Activated gamma-delta T cell (primary cell): Measurements from ENCODE around the gene KREMEN1.

Experiments used
- DNase-seq: peaks from one replicate; lab custom pipeline; 2025; lab: John Stamatoyannopoulos, UW

Gene KREMEN1

DNA sequence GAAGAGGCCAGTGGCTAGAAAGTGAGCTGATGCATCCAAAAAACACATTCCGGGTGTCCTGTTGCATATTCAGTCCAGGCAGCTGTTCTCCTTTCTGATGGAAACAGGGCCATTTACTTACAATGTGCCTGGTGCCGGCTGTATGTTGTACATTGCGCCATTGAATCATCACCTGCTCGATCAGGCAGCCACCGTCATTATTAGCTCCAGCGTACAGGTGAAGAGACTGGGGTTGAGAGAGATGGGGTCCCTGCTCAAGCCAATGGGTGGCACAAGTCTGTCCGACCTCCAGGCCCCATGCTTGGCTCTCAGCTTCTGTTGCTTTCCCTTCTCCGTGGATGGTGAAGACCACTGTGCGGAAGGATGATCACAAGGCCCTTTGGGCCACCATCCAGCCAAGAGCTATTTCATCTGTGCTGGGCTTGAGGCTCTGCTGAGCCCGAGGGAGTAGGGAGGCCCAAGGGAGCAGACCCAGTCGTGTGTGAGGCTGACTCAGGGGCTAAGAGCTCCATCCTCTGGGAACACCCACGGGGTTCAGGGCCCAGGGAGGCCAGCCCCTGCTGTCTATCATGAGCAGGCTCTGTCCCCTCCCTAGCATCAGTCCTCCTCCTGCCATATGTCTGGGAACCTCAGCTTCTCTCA is 112.1 kb downstream of the KREMEN1 start:
- DNase-seq: no peak

DNA sequence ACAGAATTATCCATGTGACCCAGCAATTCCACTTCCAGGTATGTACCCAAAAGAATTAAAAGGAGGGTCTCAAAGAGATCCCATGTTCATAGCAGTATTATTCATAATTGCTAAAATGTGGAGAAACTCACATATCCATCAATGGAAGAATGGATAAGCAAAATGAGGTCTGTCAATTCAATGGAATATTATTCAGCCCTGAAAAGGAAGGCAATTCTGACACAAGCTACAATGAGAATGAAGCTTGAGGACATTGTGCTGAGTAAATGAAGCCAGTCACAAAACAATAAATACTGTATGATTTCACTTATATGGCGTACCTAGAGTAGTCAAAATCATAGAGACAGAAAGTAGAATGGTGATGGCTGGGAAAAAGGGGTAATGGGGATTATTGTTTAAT is 113.5 kb downstream of the KREMEN1 start:
- no peak for DNase-seq

DNA sequence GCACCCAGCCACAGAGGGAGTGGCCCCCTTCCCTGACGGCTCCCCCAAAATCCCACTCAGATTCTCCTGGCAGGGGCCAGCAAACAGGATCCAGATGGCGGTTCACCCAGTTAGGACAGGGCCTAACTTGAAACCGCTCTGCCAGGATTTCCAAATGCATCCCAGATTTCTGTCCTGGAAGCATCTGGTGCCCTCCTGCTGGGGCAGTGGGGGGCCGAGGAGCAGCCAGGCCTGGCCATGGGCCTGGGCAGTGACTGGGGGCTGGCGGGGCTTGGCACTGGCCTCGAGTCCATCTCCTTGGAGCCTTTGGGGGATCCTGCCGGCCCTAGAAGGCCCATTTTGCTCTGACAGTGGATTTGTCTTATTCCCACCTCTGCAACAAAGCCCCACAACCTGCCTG is 115.0 kb downstream of the KREMEN1 start:
- DNase-seq: no peak

DNA sequence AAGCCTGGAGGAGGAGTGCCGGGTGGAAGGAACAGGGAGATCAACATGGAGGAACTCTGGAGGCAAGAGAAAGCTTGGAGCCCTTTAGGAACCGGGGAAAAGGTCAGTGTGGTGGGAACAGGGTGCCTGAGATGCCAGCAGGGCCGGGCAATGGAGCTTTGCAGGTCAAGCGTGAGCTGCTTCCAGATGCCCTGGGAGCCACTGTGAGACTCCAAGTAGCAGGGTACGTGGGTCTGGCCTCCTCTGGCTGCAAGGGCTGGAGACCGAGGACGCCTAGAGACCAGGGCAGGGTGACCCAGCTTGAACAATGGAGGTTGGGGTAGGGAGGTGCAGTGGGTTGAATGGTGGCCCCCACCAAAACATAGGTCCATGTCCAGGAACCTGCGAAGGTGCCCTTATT is 117.2 kb downstream of the KREMEN1 start:
- DNase-seq: no peak

DNA sequence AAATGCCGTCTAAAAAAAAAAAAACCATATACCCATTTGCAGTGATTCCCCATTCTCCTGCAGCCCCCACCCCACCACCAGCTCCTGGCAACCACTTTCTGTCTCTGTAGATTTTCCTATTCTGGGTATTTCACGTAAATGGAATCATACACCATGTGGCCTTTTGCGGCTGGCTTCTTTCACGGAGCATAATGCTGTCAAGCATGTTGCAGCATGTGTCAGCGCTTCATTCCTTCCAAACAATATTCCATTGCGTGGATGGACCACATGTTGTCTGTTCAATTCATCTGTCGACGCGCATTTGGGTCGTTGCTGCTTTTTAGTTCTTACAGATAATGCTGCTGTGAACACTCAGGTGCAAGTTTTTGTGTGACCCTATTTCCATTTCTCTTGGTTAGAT is 118.1 kb downstream of the KREMEN1 start:
- DNase-seq: no peak

DNA sequence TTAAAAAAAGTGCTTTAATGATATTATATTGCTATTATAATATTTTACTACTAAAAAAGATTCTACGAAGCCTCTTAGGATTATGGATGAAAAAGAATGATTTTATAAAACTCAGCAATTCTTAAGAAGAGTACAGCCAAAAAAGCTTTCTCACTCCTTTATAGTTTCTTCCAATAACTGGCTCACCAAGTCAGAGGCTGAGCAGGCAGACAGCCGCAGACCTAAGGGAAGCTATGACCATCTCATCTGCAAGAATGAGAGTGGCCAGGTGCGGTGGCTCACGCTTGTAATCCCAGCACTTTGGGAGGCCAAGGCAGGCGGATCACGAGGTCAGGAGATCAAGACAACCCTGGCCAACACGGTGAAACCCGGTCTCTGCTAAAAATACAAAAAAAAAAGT is 120.2 kb downstream of the KREMEN1 start:
- DNase-seq: no peak

DNA sequence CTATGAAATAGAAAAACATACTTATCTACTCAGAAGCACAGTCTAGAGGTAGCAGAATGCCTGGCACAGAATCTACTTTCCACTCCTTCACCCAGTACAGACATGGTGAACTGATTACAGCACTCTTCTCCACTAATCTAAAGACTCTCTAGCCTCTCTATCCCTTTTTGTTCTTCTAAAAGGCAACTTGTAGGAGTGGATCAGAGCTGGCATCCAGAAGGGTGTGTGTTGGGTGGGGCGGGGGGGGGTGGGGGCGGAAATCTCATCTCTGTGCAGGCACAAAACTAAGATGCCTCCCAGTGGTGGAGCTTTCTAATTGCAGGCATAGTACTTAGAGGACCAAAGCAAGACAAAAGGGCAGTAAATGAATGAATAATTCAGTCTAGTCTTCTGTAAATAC is 121.3 kb downstream of the KREMEN1 start:
- DNase-seq: no peak

DNA sequence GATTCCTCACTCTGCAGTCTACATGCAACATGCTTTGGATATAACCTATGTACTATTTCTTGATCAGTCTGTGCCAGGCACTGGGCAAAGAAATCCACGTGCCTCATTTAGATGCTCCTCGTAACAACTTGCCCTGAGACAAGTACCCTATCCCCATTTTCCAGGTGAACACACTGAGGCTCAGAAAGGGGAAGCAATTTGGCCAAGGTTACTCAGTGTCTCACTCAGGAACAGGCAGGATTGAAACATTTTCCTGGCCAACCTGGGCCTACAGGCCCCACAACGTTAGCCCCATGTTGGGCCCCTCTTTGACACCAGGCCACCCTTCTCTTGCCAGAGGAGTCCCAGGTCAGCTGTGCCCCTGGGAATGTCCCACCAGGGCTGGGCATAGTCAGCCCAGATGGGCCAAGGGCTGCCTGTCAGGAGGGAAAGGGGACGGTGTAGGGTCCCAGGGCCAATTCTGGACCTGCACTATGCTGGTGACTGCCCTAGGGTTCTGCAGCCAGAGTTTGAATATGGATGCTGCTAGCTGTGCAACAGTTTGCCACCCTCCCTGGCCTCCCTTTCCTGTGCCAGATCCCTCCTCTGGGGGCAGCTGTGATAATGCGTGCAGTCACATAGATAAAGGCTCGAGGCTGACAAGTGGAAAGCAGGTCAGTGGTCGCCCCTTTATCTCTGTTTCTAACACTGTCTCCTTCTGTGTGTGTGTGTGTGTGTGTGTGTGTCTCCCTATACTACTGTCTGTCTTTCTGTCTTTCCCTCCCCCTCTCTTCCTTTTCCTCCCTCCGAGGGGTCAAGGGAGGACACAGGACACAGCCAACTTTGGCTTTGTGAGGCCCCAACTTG is 122.5 kb downstream of the KREMEN1 start:
- DNase-seq: no peak

DNA sequence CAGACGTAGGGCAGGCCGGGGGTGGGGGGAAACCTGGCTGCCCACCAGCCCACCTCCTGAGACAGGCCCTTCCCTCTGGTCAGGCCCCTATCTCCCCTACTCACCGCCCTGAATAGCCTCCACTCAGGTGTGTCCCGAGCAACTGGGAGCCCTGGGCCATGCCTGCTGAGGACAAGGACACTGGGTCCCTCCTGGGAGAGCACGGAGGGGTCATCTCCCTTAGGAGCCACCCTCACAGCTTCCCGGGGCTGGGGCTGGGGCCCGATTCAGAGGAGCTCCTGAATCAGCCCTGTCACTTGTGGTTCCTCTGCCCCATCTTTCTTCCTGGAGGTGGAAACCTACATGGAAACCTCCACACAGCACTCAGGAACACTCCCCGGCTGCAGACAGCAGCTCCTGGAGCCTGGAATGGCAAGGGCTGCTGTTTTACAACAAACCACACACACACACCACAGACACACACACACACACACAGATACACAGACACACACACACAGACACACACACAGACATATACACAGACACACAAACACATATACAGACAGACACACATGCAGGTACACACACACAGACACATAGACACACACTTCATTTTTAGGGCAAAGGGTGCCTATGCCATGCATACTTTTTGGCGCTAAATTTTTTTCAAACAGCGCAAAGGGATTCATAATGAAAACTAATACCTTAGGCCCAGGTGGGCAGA is 123.3 kb downstream of the KREMEN1 start:
- no peak for DNase-seq

DNA sequence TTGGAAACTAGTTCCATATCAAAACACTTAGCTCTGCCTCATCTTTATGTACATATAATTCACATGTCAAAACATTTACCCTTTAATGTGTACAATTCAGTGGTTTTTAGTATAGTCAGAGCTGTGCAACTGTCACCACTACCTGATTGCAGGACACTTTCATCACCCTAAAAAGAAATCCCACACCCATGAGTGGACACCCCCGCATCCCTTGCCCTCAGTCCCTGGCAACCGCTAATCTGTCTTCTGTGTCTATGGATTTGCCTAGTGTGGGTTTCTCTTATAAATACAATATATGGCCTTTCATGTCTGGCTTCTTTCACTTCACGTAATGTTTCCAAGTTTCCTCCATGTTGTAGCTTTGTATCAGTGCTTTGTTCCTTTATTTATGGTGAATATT is 124.3 kb downstream of the KREMEN1 start:
- no peak for DNase-seq

DNA sequence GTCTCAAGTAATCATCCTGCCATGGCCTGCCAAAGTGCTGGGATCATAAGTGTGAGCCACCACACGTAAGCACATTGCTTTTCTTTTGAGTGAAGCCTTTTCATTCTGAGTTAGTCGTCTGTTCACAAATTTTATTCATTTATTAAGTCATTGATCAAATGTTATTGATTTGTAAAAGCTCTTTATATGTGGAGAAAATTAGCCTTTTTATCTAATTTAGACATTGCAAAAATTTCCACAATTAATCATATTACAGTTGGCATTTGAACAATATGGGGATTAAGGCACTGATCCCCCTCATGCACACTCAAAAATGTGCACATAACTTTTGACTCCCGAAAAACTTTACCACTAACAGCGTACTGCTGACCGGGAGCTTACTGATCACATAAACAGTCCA is 125.4 kb downstream of the KREMEN1 start:
- DNase-seq: no peak

DNA sequence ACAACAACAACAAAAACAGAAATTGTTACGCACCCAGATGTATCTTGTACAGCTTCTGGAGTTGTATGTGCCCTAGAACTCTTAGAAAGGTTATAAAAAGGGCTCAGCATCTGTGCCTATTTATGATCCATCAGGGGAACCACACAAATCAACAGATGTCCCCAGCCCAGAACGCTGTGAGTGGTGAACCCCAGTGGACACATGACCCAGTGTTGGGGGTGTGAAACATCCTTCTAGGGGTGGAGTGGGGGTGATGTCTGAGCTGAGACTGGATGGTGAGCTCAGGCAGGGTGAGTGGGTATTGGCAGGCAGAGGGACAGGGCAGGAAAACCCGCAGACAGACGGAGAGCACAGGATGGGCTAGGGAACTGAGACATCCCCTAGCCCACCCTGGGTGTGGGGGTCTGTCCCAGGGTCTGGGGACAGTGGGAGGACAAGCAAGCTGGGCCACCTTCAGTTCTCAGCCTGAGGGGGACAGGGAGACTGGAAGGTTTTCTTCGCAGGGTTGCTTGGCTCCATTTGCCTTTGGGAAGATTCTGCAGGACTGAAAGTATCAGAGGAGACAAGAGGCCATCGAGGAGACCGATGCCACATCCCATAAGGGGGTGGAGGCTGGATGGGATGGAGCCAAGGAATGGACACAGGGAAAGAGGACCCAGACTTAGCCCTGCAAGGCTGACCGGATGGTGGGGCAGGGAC is 127.0 kb downstream of the KREMEN1 start:
- no peak for DNase-seq

DNA sequence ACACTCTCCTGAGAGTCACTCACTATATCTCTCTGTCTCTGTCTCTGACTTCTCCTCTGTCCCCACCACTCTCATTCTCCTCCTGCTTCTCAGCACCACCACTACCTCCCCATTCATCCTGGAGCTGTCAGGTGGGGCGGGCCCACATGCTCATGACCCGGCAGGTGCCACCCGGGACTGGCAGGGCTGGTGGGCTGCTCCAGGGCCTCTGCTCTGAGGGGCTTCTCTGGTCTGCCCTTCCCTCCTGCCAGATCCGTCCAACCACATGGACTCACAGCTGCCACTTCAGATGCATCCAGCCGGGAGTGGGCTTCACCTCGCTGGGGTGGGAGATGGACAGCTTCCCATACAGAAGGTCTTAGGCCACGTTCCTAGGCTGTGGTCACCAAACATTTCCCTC is 128.1 kb downstream of the KREMEN1 start:
- DNase-seq: no peak

DNA sequence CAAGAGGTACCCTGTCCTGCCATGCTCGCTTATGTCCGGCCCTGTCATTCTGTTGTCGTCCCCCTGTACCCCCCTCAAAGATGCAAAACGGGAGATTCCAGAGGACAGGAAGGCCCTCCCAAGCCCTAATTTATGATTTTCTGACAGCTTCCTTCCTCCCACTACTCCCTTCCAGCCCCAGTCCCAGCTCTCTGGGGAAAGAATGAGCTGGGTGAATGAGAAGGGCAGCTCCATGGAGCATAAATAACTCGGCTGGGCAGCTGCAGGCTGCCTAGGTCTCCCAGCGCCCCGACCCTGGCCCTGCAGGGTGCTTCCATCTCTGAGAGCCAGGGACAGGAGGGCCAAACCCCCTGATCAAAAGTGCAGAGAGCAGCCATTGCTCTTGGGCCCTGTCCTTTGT is 128.9 kb downstream of the KREMEN1 start:
- DNase-seq: no peak

DNA sequence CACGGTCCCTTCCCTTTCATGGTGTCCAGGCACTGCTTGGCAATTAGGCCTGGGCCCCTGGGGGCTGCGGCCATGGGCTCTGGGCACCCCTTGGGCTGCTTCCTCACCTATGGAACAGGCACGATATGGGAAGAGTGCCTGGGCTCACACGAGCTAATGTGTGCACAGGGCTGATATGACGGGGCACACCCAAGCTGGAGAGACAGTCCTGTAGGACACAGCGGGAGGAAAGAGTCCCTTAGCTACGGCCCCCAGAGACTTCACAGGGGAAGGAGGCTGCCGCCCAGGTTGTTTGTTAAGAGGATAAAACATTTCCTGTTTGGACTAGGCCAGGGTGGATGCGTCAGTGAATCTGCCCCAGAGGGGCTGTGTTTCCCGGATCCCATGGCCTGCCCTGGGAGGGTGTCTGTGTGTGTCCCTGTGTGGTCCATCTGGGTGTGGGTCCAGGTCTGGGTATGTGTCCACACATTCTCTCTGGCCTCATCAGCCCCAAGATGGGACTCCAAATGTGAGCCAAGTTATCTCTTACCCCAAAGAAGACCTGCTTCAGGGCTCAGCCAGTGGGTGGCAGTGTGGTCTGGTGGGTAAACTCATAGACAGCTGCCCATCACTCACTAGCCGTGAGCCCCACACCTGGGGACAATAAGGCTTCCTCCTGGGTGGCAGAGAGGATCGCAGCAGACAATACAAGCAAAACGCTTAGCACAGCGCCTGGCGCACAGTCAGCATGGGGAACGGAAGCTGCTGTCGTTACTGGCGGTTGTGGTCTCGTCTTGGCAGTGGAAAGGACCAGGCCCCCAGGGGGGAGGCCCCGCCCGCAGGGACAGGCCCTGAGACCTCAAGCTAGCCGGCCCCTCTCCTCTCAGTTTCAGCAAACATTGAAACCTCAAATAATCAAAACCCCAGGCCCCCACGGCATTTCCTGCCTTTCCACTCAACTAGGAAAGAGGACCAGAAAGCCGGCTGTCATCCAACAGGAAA is 129.7 kb downstream of the KREMEN1 start:
- no peak for DNase-seq

DNA sequence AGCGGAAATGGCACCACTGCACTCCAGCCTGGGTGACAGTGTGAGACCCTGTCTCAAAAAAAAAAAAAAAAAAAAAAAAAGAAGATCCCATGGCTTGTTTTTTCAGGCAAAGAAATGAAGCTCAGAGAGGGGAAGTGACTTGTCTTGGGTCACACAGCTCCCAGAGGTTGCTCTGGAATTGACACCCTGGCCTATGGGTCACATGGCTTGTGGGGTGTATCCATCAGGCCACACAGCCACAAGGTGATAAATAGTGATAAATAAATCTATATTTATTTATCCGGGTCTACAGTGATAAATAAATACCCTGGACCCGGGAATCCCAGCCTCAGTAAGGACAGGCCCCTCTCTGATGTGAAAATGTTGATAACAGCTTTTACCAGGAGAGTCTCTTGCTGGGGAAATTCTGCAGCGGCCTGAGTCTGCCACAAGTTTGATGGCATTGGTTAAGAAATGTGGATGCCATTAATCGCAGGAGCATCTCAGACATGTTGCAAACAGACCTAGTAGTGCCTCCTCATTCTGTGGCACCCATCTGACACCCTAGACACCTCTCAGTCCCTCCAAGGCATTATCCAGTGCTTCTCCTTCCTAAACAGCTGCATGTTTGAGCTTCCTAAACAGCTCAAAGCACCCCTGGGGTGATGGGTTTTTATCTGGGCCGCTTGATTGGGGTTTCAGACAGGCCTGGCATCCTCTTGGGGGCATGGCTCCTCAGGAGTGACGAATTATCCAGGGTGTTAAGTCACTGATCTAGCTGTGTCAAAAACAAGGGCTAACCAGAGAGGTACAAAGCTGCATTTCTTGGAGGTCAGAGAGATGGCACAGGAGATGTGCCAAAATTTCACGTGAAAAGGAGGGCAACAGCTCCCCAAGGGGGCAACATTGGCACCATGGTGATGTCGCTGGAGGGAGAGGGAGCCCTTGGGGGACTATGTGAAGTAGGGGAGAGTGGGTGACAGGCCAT is 130.9 kb downstream of the KREMEN1 start:
- DNase-seq: no peak

DNA sequence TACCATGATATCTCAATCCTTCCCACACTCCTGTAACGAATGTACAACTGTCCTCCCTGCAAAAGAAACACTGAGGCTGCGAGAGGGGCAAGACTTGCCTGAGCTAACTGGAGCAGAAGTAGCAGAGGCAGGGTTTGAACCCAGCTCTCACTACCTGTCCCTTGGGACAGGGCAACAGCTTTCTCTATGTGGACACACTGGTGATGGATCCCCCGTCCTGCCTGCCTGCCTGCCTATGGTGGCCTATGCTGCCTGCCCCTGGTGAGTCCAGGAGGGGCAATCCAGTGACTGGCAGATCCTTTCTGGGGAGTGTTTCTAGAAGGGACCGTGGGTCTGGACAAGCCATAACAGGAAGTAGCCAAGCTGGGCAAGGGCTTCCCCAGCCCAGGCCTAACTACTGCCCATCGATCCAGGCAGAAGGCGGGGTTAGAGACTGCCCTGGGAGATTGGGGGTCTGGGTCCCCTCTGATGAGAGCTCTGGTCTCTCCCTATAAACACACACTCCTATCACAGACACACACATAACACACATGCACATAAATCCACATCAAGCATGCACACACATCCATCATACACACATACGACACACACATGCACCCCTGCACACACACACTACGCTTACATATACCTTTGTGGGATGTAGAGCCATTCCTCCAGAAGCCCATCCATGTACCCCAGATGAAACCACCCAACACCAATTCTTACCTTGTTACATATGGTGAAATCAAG is 131.8 kb downstream of the KREMEN1 start:
- no peak for DNase-seq

DNA sequence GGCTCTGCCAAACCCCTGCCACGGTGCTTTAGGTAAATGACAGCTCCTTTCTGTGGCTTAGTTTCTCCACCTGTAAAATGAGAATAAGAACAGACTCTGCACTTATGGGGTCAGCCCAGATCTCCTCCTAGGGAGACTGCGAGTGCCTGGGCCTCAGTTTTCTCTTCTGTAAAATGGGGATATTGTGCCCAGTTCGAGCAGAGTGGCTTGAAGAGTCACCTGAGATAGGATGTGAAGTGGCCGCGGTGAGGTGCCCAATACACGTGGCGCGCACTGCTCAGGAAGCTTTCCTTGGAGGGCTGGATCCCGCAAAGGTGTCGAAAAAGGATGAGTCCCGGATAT is 132.4 kb downstream of the KREMEN1 start:
- DNase-seq: no peak

DNA sequence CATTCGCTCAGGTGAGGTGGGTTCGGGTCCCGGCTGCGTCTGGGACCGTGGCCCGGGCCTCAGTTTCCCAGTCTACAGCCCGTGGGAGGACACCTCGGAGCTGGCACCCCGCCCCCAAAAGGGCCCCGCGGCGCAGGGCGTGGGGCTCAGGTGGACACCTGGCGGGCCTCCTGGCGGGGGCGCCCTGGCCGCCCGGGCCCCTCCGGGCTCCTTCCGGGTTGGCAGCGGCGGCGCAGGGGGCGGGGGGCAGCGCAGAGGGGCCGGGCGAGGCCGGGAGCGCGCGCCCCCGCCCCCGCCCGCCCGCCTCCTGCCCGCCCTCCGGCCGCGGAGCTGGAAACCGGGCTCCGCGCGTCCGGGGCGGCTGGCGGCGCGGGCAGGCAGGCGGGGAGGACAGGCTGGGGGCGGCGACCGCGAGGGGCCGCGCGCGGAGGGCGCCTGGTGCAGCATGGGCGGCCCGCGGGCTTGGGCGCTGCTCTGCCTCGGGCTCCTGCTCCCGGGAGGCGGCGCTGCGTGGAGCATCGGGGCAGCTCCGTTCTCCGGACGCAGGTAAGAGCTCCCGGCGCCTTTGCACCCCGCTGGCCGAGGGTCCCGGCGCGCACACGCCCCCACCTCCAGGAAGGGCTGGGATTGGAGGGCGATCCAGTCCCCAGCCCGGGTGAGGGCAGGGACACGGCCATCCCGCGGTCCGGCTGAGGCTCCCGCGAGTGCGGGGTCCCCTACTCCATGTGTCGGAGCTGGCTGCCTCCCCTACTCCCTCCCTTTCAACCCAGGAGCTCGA is 132.9 kb downstream of the KREMEN1 start, which contains the start of gene EMID1:
Gene EMID1 (plus strand): TSS at position 303 of the 778 bp plus-strand sequence. CDS start 143 bp downstream, at position 446.
- no peak for DNase-seq
